NCI-H2081 (cell line): ENCODE data around the gene CAAP1.
A peak's percentile ranks its signal among the peaks of the same experiment; 100 is the strongest.
"Not testable (repeated sequence)": the region's sequence is repeated elsewhere in the genome, so short reads cannot be mapped to it uniquely, and the experiment has no call there.

Source experiments
- DNase-seq, 2 experiments: peaks; one replicate each; lab custom pipeline; 2025; lab: John Stamatoyannopoulos, UW

Gene CAAP1

DNA sequence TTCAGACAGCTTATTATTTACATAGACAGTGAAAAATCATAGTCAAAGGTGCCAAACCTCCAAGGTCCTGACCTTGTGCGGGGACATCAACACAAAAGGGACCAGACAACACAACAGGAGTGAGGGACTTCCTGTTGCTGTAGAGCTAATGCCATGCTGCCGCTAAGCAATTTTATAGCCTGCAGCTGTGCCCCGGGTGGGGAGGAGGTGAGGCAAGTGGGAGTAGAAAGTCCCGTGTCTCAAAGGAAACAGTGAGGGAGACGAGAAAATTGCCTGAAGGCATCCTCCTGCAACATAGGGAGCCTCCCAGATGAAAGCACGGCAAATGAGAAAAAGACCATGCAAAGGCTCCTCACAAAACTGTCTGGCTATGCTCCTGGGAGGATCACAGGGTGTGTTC is 58.8 kb downstream of the CAAP1 start:
- DNase-seq, result peak; percentile 36 to 54

DNA sequence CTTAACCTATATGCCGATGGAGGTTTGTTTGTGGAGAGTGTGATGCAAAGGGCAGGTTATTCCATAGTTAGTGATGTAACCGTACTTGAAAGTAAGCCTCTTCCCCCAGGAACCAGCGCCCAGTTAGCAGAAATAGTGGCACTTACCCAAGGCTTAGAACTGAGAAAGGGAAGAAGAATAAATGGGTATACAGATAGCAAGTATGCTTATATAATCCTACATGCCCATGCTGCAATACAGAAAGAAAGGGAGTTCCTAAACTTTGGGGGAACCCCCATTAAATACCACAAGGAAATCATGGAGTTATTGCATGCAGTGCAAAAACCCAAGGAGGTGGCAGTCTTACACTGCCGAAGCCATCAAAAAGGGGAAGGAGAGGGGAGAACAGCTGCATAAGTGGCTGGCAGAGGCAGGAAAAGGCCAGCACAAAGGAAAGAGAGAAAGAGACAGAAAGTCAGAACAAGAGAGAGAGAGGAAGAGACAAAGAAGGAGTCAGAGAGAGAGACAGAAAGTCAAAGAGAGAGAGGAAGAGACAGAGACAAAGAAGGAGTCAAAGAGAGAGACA is 64.1 kb downstream of the CAAP1 start:
- not testable (repeated sequence) for DNase-seq

- no peak for DNase-seq
Observed at GRCh38 chr9:26814799-26815198, 77.8 kb downstream of the CAAP1 start.

DNA sequence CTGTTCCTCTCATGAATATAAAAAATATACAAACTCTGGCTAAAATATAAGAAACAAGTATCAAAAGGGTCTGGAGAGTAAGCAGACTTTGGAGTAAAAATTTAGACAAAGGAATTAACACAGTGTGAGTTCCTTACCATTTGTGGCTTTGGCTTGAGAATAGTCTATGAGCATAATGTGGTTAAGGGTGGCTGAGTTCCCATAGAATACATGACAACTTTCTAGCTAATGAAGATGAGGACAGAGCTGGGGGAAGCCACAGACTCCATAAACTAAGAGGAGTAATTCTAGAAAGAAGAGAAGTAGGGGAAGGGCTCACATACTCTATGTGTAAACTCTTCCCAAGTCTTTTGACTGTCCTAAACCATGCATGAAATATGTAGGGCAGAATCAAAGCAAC is 79.4 kb downstream of the CAAP1 start:
- no peak for DNase-seq

- no peak for DNase-seq
Observed at GRCh38 chr9:26812217-26812616, 80.4 kb downstream of the CAAP1 start.

DNA sequence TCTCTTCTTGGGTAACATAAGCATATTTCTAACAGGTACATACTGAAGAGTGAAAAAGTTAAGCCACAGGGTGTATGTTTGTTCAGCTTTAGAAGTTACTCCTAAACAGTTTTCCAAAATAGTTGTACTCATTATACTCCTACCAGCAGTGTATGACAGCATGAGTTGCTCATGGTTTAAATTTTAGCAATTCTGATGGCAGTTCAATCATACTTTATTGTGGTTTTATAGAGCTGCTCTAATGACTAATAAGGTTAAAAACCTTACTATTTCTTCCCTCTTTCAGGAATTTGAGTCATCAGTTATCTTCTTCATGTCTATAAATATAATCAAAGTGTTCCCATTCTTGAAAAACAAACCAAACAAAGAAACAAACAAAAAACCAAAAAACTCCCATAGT is 81.5 kb downstream of the CAAP1 start:
- no peak for DNase-seq

DNA sequence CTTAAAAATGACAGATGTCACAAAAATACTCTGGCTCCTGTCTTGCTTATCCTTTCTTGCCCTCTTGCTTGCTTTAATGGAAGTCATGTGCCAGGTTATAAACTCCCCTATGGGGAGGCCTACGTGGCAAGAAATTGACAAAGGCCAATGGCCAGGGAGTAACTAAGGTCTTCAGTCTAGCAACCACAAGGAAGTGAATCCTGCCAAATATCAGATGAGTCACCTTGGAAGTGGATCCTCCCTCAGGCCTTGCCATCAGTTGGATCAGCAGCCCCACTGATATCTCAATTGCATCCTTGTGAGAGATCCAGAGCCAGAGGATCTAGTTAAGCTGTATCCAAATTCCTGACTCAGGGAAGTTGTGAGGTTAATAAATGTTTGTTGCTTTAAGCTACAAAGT is 82.8 kb downstream of the CAAP1 start:
- DNase-seq, result no peak

DNA sequence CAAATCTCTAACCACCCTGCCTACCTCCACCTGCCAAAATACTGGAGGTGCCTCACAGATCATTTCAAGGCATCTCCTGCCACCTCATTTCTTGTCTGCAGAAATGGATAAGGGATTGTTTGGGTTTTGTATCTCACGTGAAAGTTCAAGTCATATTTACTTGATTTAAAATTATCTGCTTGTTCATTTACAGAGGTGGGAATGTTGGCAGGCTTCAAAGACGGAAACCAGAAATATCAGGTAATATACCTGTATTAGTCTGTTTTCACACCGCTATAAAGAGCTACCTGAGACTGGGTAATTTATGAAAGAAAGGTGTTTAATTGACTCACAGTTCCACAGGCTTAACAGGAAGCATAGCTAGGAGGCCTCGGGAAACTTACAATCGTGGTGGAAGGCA is 85.4 kb downstream of the CAAP1 start:
- DNase-seq, result no peak

DNA sequence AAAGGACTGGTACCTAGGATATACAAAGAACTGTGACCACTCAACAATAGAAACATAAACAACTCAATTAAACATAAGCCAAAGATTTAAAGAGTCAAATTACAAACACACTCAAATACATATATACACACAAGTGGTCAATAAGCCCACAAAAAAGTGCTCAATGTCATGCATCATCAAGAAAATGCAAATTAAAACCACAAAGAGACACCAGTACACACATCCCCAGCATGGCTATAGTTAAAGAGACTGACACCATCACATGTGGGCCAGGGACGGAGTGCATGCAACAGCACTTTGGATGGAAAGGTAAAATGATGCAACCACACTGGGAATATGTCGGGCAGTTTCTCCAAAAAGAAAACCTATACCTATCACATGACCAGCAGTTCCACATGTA is 89.7 kb downstream of the CAAP1 start:
- DNase-seq, result no peak

- peak in 1 of 2 experiments; percentile 31 for DNase-seq
Observed at GRCh38 chr9:26801772-26802171, 90.8 kb downstream of the CAAP1 start.

- peak in 1 of 2 experiments; percentile 18 for DNase-seq
Observed at GRCh38 chr9:26800322-26800721, 92.3 kb downstream of the CAAP1 start.

DNA sequence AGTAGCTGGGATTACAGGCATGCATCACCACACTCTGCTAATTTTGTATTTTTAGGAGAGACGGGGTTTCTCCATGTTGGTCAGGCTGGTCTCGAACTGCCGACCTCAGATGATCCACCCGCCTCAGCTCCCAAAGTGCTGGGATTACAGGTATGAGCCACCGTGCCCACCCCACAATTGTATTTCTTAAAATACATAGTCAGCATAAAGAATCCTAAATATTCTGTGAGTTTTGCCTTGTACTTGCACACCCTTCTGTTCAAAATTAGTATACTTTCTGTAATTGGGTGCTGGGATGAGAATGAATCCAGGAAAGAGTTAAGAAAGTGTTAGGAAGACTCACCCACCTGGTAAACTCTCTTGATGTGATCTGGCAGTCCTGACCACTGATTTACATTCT is 101.3 kb downstream of the CAAP1 start:
- no peak for DNase-seq
